ENCODE data around the gene IDH2. TPM values are rescaled to one million over a fixed set of nuclear protein-coding genes. Genes with fewer than 3 reads are reported as not detected.
"Not testable (repeated sequence)": the region's sequence is repeated elsewhere in the genome, so short reads cannot be mapped to it uniquely, and the experiment has no call there.

The IDH2 gene
- polyA plus RNA-seq, 2 donors, result 63.5 to 98.5 TPM

DNA sequence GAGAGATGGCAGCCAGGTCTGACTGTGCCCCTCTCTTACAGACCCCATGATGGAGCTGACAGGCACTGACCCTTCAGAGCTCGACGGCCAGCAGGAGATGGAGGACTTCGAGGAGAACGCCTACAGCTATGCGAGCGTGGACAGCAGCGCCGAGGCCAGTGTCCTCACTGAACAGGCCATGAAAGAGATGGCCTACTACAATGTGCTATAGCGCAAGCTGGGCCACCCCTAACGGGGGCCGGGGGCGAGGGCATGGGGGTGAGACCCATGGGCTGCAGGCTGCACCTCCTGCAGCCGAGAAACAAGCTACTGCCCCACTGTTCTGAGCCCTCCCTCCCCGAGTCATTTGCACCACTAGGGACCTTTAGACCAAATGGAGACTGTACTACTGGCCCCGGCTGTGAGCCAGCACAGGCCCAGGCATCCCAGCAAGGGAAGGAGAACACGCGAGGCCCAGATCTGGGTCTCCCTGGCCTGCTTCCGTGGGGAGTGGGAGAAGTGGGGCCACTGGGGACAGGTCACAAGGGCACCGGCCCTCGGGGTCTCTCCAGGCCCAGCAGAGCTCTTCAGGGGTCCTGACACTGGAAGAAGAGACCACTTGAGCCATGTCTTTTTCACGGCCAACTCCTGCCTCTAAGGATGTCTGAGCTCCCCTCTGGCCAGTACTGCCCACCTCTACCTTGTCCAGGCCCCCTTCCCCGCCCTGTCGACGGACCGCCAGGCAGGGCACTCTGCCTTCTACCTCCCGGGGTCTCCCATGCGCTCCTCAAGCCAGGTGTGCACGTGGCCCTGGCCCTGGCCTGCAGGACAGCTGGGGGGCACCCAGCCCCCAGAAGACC, 22.4 kb downstream of the IDH2 start:
- peaks cover 9 to 45% of the 10 kb centered on the region in 2 donors for H3K36me3 ChIP-seq (ENCODE audit: control insufficient read depth in 2 of 2, insufficient read depth in 2 of 2, low read length in 1 of 2)

GRCh38 chr15:90078965-90079364, 23.3 kb downstream of the IDH2 start:
- H3K4me3 ChIP-seq (ENCODE audit: low read depth in 1 of 2, low read length in 2 of 2), result no peak overlapping the region
- no peaks in the 10 kb centered on the region for H3K9me3 ChIP-seq (ENCODE audit: control insufficient read depth in 2 of 2, insufficient read depth in 1 of 2, low read depth in 1 of 2, low read length in 1 of 2)
- no peaks in the 10 kb centered on the region for H3K27me3 ChIP-seq (ENCODE audit: control insufficient read depth in 1 of 2, insufficient read depth in 2 of 2, low read length in 2 of 2)
- peaks cover 0 to 7% of the 10 kb centered on the region in 2 donors for H3K4me1 ChIP-seq (ENCODE audit: control insufficient read depth in 2 of 2, insufficient read depth in 2 of 2, low read length in 1 of 2)
- WGBS, 2 donors, result 88 to 91% methylated on average over 7 of the region's 7 CpGs
- no peak overlapping the region for H3K27ac ChIP-seq (ENCODE audit: low read depth in 2 of 2, low read length in 1 of 2)
- peaks cover 0 to 40% of the 10 kb centered on the region in 2 donors for H3K36me3 ChIP-seq (ENCODE audit: control insufficient read depth in 2 of 2, insufficient read depth in 2 of 2, low read length in 1 of 2)

More for the DNA sequence above, 22.4 kb downstream of the IDH2 start:
- Histone ChIP-seq H3K9me3 (ENCODE audit: control insufficient read depth in 2 of 2, insufficient read depth in 1 of 2, low read depth in 1 of 2, low read length in 1 of 2) (no peaks in the 10 kb centered on the region), H3K4me1 (ENCODE audit: control insufficient read depth in 2 of 2, insufficient read depth in 2 of 2, low read length in 1 of 2) (peaks cover 0 to 7% of the 10 kb centered on the region in 2 donors), H3K27ac (ENCODE audit: low read depth in 2 of 2, low read length in 1 of 2) (no peak overlapping the region), H3K27me3 (ENCODE audit: control insufficient read depth in 1 of 2, insufficient read depth in 2 of 2, low read length in 2 of 2) (no peaks in the 10 kb centered on the region), H3K4me3 (ENCODE audit: low read depth in 1 of 2, low read length in 2 of 2) (no peak overlapping the region)
- 91% methylated on average over 28 of the region's 28 CpGs for WGBS, 2 donors

DNA sequence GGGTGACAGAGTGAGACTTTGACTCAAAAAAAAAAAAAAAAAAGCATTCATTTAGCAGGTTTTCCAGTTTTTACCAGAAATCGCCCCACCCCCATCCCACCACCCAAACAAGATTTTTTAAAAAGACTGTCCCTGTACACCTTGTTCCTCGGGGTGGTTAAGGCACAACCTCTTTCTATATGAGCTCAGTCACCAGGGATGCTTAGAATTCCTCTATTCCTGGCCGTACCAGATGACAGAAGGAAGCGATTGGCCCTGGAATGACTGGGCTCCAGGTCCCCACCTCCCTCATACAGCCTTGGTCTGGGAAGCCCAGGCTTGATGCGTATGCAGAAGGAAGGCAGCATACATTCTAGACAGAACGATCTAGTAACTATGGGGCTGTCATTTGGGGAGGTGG, 25.6 kb downstream of the IDH2 start:
- no peaks in the 10 kb centered on the region for H3K27me3 ChIP-seq (ENCODE audit: control insufficient read depth in 1 of 2, insufficient read depth in 2 of 2, low read length in 2 of 2)
- H3K9me3 ChIP-seq (ENCODE audit: control insufficient read depth in 2 of 2, insufficient read depth in 1 of 2, low read depth in 1 of 2, low read length in 1 of 2), result no peaks in the 10 kb centered on the region
- 87 to 93% methylated on average over 6 of the region's 6 CpGs for WGBS, 2 donors
- peak overlapping the region in 1 of 2 donors; percentile 93 for H3K27ac ChIP-seq (ENCODE audit: low read depth in 2 of 2, low read length in 1 of 2)
- H3K4me1 ChIP-seq (ENCODE audit: control insufficient read depth in 2 of 2, insufficient read depth in 2 of 2, low read length in 1 of 2), result peaks cover 0 to 7% of the 10 kb centered on the region in 2 donors
- peaks cover 0 to 41% of the 10 kb centered on the region in 2 donors for H3K36me3 ChIP-seq (ENCODE audit: control insufficient read depth in 2 of 2, insufficient read depth in 2 of 2, low read length in 1 of 2)
- no peak overlapping the region for H3K4me3 ChIP-seq (ENCODE audit: low read depth in 1 of 2, low read length in 2 of 2)

DNA sequence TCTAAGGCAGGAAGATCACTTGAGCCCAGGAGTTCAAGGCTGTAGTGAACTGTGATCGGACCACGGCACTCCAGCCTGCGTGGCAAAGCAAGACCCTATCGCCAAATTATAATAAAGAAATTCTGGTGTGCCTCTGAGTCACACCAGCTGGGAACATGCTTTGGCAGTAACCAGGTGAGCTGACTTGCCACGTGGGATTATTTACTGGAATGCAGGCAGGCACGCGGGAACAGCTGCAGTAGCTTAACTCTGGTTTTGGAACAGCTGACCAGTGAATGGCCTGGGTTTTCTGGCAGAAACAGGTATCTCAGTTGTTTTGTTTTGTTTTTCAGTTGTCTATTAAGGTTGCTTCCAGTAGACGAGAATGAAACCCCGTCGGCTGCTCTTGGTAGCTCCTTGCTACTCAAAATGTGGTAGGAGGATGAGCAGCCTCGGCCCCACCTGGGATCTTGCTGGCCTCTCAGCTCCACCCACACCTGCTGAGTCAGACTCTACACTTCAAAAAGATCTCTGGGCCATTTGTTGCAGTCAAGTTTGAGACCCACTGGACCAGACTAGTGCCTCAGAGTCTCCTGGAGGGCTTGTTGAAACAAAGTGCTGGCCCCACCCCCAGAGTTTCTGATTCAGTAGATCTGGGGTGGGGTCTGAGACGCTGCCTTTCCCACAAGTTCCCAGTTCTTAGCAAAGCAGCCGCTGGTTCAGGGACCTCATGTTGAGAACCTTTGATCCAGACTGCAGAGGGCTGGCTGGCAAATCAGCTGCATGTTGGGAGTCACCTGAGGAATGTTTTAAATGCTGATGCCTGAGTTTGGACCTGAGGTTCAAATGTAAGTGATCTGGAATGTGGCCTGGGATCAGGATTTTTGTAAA, 26.6 kb downstream of the IDH2 start:
- Histone ChIP-seq H3K27ac (ENCODE audit: low read depth in 2 of 2, low read length in 1 of 2) (peak overlapping the region; percentile 85 to 93), H3K4me3 (ENCODE audit: low read depth in 1 of 2, low read length in 2 of 2) (no peak overlapping the region), H3K27me3 (ENCODE audit: control insufficient read depth in 1 of 2, insufficient read depth in 2 of 2, low read length in 2 of 2) (no peaks in the 10 kb centered on the region), H3K36me3 (ENCODE audit: control insufficient read depth in 2 of 2, insufficient read depth in 2 of 2, low read length in 1 of 2) (peaks cover 0 to 32% of the 10 kb centered on the region in 2 donors), H3K9me3 (ENCODE audit: control insufficient read depth in 2 of 2, insufficient read depth in 1 of 2, low read depth in 1 of 2, low read length in 1 of 2) (no peaks in the 10 kb centered on the region), H3K4me1 (ENCODE audit: control insufficient read depth in 2 of 2, insufficient read depth in 2 of 2, low read length in 1 of 2) (peaks cover 0 to 7% of the 10 kb centered on the region in 2 donors)
- 40 to 43% methylated on average over 13 of the region's 13 CpGs for WGBS, 2 donors

- WGBS, 2 donors, result 74 to 76% methylated on average over 5 of the region's 5 CpGs
- peaks cover 0 to 7% of the 10 kb centered on the region in 2 donors for H3K4me1 ChIP-seq (ENCODE audit: control insufficient read depth in 2 of 2, insufficient read depth in 2 of 2, low read length in 1 of 2)
- no peaks in the 10 kb centered on the region for H3K9me3 ChIP-seq (ENCODE audit: control insufficient read depth in 2 of 2, insufficient read depth in 1 of 2, low read depth in 1 of 2, low read length in 1 of 2)
- H3K27ac ChIP-seq (ENCODE audit: low read depth in 2 of 2, low read length in 1 of 2), result peak overlapping the region; percentile 85 to 93
- H3K4me3 ChIP-seq (ENCODE audit: low read depth in 1 of 2, low read length in 2 of 2), result no peak overlapping the region
- peaks cover 0 to 26% of the 10 kb centered on the region in 2 donors for H3K36me3 ChIP-seq (ENCODE audit: control insufficient read depth in 2 of 2, insufficient read depth in 2 of 2, low read length in 1 of 2)
- no peaks in the 10 kb centered on the region for H3K27me3 ChIP-seq (ENCODE audit: control insufficient read depth in 1 of 2, insufficient read depth in 2 of 2, low read length in 2 of 2)
Measured at GRCh38 chr15:90074916-90075315, 27.4 kb downstream of the IDH2 start.

DNA sequence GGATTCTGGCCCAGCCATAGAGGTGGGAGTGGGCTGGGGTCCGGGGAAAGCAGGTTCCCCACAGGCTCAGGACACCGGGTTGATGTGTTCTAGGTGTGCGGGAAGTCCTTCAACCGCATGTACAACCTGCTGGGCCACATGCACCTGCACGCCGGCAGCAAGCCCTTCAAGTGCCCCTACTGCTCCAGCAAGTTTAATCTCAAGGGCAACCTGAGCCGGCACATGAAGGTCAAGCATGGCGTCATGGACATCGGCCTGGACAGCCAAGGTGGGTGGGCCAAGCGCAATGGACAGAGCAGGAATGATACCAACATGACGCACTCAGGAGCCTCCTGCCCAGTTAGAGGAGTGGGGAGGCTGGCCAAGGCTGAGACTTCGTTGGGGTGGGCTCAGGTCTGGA, 28.2 kb downstream of the IDH2 start:
- H3K9me3 ChIP-seq (ENCODE audit: control insufficient read depth in 2 of 2, insufficient read depth in 1 of 2, low read depth in 1 of 2, low read length in 1 of 2), result no peaks in the 10 kb centered on the region
- no peak overlapping the region for H3K27ac ChIP-seq (ENCODE audit: low read depth in 2 of 2, low read length in 1 of 2)
- 82 to 87% methylated on average over 12 of the region's 12 CpGs for WGBS, 2 donors
- peaks cover 0 to 7% of the 10 kb centered on the region in 2 donors for H3K4me1 ChIP-seq (ENCODE audit: control insufficient read depth in 2 of 2, insufficient read depth in 2 of 2, low read length in 1 of 2)
- H3K27me3 ChIP-seq (ENCODE audit: control insufficient read depth in 1 of 2, insufficient read depth in 2 of 2, low read length in 2 of 2), result no peaks in the 10 kb centered on the region
- H3K36me3 ChIP-seq (ENCODE audit: control insufficient read depth in 2 of 2, insufficient read depth in 2 of 2, low read length in 1 of 2), result peaks cover 0 to 20% of the 10 kb centered on the region in 2 donors
- no peak overlapping the region for H3K4me3 ChIP-seq (ENCODE audit: low read depth in 1 of 2, low read length in 2 of 2)

DNA sequence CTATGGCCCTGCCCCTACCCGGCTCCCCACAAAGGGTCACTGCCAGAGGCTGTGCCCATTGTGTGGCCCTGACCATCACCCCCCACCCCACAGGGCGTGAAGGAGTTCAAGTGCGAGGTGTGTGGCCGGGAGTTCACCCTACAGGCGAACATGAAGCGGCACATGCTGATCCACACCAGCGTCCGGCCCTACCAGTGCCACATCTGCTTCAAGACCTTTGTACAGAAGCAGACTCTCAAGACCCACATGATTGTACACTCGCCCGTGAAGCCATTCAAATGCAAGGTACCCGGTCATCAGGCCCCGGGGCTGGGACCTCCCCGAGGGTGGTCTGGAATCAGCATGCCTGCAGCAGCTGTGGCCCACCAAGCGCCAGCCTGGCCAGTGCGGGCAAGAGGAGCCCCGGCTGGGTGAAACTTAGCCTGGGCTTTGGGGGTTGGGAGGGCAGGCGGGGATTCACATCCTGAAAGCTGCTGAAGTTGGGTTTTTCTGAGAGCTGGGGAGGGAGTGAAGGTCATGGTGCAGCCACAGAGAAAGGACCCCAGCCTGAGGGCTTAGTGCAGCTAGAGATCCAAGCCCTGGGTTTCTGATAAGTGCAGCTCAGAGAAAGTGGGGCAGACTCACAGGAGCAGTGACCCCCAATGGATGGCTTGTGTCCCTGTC, 29.2 kb downstream of the IDH2 start:
- no peaks in the 10 kb centered on the region for H3K27me3 ChIP-seq (ENCODE audit: control insufficient read depth in 1 of 2, insufficient read depth in 2 of 2, low read length in 2 of 2)
- H3K4me1 ChIP-seq (ENCODE audit: control insufficient read depth in 2 of 2, insufficient read depth in 2 of 2, low read length in 1 of 2), result peaks cover 0 to 11% of the 10 kb centered on the region in 2 donors
- H3K4me3 ChIP-seq (ENCODE audit: low read depth in 1 of 2, low read length in 2 of 2), result no peak overlapping the region
- H3K27ac ChIP-seq (ENCODE audit: low read depth in 2 of 2, low read length in 1 of 2), result no peak overlapping the region
- H3K9me3 ChIP-seq (ENCODE audit: control insufficient read depth in 2 of 2, insufficient read depth in 1 of 2, low read depth in 1 of 2, low read length in 1 of 2), result no peaks in the 10 kb centered on the region
- 80 to 94% methylated on average over 17 of the region's 17 CpGs for WGBS, 2 donors
- peaks cover 0 to 15% of the 10 kb centered on the region in 2 donors for H3K36me3 ChIP-seq (ENCODE audit: control insufficient read depth in 2 of 2, insufficient read depth in 2 of 2, low read length in 1 of 2)

DNA sequence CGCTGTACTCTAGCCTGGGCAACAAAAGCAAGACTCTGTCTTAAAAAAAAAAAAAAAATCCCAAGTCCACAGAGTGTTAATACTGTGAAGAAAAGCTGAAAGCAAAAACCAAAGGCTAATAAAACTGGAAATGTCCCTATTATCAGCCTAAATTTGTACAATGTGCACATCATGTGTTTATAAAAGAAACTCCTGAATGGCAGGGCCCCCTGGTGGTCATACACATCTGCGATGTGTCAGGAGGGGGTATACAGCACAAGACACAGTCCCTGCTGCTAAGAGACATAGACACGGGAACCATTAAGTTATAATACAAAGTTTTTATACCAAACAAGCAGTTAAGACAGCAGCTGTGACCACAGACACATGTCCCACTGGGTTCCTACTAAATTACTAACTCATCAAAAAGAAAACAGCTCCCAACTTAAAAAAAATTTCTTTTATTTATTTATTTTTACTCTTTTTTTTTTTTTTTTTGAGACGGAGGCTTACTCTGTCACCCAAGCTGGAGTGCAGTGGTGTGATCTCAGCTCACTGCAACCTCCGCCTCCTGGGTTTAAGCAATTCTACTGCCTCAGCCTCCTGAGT, 31.0 kb downstream of the IDH2 start:
- no peak overlapping the region for H3K27ac ChIP-seq (ENCODE audit: low read depth in 2 of 2, low read length in 1 of 2)
- 46% methylated on average over 5 of the region's 5 CpGs for WGBS, 2 donors
- no peaks in the 10 kb centered on the region for H3K27me3 ChIP-seq (ENCODE audit: control insufficient read depth in 1 of 2, insufficient read depth in 2 of 2, low read length in 2 of 2)
- no peaks in the 10 kb centered on the region for H3K9me3 ChIP-seq (ENCODE audit: control insufficient read depth in 2 of 2, insufficient read depth in 1 of 2, low read depth in 1 of 2, low read length in 1 of 2)
- H3K4me3 ChIP-seq (ENCODE audit: low read depth in 1 of 2, low read length in 2 of 2), result no peak overlapping the region
- peaks cover 3 to 23% of the 10 kb centered on the region in 2 donors for H3K36me3 ChIP-seq (ENCODE audit: control insufficient read depth in 2 of 2, insufficient read depth in 2 of 2, low read length in 1 of 2)
- H3K4me1 ChIP-seq (ENCODE audit: control insufficient read depth in 2 of 2, insufficient read depth in 2 of 2, low read length in 1 of 2), result peaks cover 0 to 11% of the 10 kb centered on the region in 2 donors

DNA sequence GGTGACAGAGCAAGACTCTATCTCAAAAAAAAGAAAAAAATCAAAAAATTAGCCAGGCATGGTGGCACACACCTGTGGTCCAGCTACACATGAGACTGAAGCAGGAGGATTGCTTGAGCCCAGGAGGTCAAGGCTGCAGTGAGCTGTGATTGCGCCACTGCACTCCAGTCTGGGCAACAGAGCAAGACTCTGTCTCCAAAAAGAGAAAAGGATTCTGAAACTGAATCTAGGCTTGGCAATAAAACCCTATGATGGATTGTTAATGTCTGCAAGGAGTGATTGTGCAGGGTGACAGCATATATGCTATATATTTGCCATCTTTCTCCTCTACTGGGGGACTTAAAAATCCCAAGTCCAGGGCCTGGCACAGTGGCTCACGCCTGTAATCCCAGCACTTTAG, 31.6 kb downstream of the IDH2 start:
- 89 to 95% methylated on average over 2 of the region's 2 CpGs for WGBS, 2 donors
- not testable (repeated sequence) for H3K4me3 ChIP-seq (ENCODE audit: low read depth in 1 of 2, low read length in 2 of 2); H3K27ac ChIP-seq (ENCODE audit: low read depth in 2 of 2, low read length in 1 of 2); H3K9me3 ChIP-seq (ENCODE audit: control insufficient read depth in 2 of 2, insufficient read depth in 1 of 2, low read depth in 1 of 2, low read length in 1 of 2); H3K27me3 ChIP-seq (ENCODE audit: control insufficient read depth in 1 of 2, insufficient read depth in 2 of 2, low read length in 2 of 2); H3K4me1 ChIP-seq (ENCODE audit: control insufficient read depth in 2 of 2, insufficient read depth in 2 of 2, low read length in 1 of 2)
- peaks cover 3 to 23% of the 10 kb centered on the region in 2 donors for H3K36me3 ChIP-seq (ENCODE audit: control insufficient read depth in 2 of 2, insufficient read depth in 2 of 2, low read length in 1 of 2)
